Sigmoid colon (tissue), 4 donors: ENCODE measurements around the gene HOXD8.

Experiments used
- CTCF ChIP-seq, 4 experiments: fragments of 450-650 bp in 3 of 4; fragments of 200-600 bp in 1 of 4; IDR thresholded peaks; one replicate each; pipeline ENCODE4 v1.5.1; 2016 to 2019; ENCODE audit warnings: antibody characterized with exemption in 4 of 4, mild to moderate bottlenecking in 3 of 4, moderate library complexity in 2 of 4
- EP300 ChIP-seq, 4 donors: sonication (generic); formaldehyde crosslinking; IDR thresholded peaks; one replicate each; pipeline ENCODE4 v1.6.1; 2017; ENCODE audit warnings: antibody characterized with exemption in 4 of 4
- POLR2A ChIP-seq, 2 donors: fragments of 450-650 bp; IDR thresholded peaks; one replicate each; pipeline ENCODE4 v1.6.1; 2016; ENCODE audit warnings: antibody characterized with exemption in 2 of 2, mild to moderate bottlenecking in 2 of 2, moderate library complexity in 2 of 2
- POLR2AphosphoS5 ChIP-seq, 4 donors: sonication (generic); formaldehyde crosslinking; IDR thresholded peaks; one replicate each; pipeline ENCODE4 v1.6.1; 2017; ENCODE audit warnings: antibody characterized with exemption in 4 of 4

DNA sequence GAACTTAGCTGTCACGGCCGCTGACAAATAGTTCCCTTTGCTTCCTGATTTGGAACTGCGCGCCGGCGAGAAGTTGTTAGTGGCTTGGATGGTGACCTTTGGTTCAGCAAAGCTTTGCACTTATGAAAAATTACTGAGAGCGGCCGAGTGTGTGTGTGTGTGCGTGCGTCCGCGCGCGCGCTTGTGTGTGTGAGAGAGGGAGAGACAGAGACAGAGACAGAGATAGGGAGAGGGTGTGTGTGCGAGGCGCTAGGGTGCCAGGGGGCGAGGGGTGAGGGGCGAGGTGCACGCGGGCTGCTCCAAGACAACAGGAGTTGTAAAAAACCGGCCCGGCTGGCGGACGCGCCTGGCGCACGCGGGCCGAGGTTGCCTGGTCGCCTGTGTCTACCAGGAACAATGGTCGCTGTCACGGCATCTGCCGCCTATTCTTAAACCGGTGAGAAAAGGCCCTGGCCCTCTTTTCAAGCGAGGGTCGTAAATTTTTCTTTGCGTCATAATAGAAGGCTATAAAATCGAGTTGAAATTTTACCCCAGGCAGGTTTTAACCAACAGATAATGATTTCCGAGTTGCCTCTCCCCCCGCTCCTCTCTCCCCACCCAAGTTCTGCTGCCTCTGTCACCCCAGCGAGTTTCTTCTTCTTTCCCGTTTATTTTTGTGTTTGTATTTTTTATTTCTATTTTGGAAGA is 28.1 kb downstream of the HOXD8 start:
- TF ChIP-seq POLR2A (IDR thresholded peaks at IDR 0.05): no peak
- no peak for TF ChIP-seq CTCF (IDR thresholded peaks at IDR 0.05)
- TF ChIP-seq EP300 (IDR thresholded peaks at IDR 0.05): no peak
- TF ChIP-seq POLR2AphosphoS5 (IDR thresholded peaks at IDR 0.05): no peak
